Small intestine (tissue), 7 donors: Measurements from ENCODE around the gene LYSMD2. TPM values are rescaled to one million over a fixed set of nuclear protein-coding genes. Genes with fewer than 3 reads are reported as not detected.

Experiments used
- DNase-seq, 2 donors: peaks; one replicate each; pipeline versions ENCODE4 v3.0.0 to v3.0.0-alpha.2; 2013
- FAIRE-seq: peaks from 2 replicates; lab custom pipeline; 2012; peaks lifted over from hg19 to GRCh38; lab: Jason Lieb, UNC
- H3K27ac ChIP-seq, 3 donors: one replicate each; pipeline ENCODE4 v1.5.1; 2013; ENCODE audit warnings: low read length in 2 of 3, mild to moderate bottlenecking in 2 of 3, control low read depth in 1 of 3, inconsistent platforms in 1 of 3, low read depth in 1 of 3, moderate library complexity in 1 of 3
- H3K27me3 ChIP-seq, 3 donors: one replicate each; pipeline ENCODE4 v1.6.1; 2013; ENCODE audit warnings: low read length in 3 of 3, inconsistent platforms in 1 of 3; ENCODE audit not compliant: control insufficient read depth in 3 of 3, insufficient read depth in 3 of 3
- H3K36me3 ChIP-seq, 3 donors: one replicate each; pipeline ENCODE4 v1.6.1; 2013; ENCODE audit warnings: low read length in 3 of 3, inconsistent platforms in 1 of 3, low read depth in 1 of 3, mild to moderate bottlenecking in 1 of 3, moderate library complexity in 1 of 3; ENCODE audit not compliant: control insufficient read depth in 3 of 3, insufficient read depth in 2 of 3
- H3K4me1 ChIP-seq, 3 donors: one replicate each; pipeline ENCODE4 v1.6.1; 2013; ENCODE audit warnings: low read length in 2 of 3, inconsistent platforms in 1 of 3, low read depth in 1 of 3, mild to moderate bottlenecking in 1 of 3, moderate library complexity in 1 of 3; ENCODE audit not compliant: control insufficient read depth in 3 of 3, insufficient read depth in 2 of 3
- H3K4me3 ChIP-seq, 3 donors: one replicate each; pipeline ENCODE4 v1.5.1; 2013; ENCODE audit warnings: low read length in 3 of 3, control low read depth in 1 of 3, inconsistent platforms in 1 of 3, low read depth in 1 of 3, mild to moderate bottlenecking in 1 of 3, moderate library complexity in 1 of 3
- H3K9me3 ChIP-seq, 2 donors: one replicate each; pipeline ENCODE4 v1.6.1; 2013; ENCODE audit warnings: low read depth in 1 of 2, low read length in 1 of 2; ENCODE audit not compliant: control insufficient read depth in 2 of 2, insufficient read depth in 1 of 2
- WGBS, 3 donors: extraction: QIAGEN DNeasy Blood & Tissue Kit; methylation state at CpG; one replicate each; pipeline ENCODE4 v1.1.7; 2013; 5-methylcytosine and 5-hydroxymethylcytosine counted together
- polyA plus RNA-seq, 4 donors: library from polyadenylated mRNA; stranded (reverse) in 3 of 4; unstranded in 1 of 4; fragments of 200-250 nt in 3 of 4; fragments of 120-200 nt in 1 of 4; gene quantifications; one replicate each; pipeline versions ENCODE4 v1.2.1 to v1.2.3, GENCODE V29; 2013
- donor health status: healthy with polysubstance abuse.
- donor health status: control.
- donor health status: control.
- donor health status: Bipolar disorder and iron deficiency.
- donor health status: healthy.

LYSMD2 gene
- polyA plus RNA-seq, 4 donors, result 10.7 to 19.6 (median 11.7) TPM

- 49 to 64% (median 59%) methylated on average over 5 of the region's 5 CpGs for WGBS, 3 donors
- H3K27ac ChIP-seq, result peak overlapping the region in 2 of 3 donors; percentile 4 to 54
These were observed 16.1 kb downstream of the LYSMD2 start for GRCh38 chr15:51721199-51721960.

GRCh38 chr15:51720201-51720995 lies 17.1 kb downstream of the LYSMD2 start:
- peaks cover 0 to 6% of the 10 kb centered on the region in 2 donors for H3K9me3 ChIP-seq
- H3K36me3 ChIP-seq, result peaks cover 0 to 3% (median 0%) of the 10 kb centered on the region in 3 donors
- H3K27ac ChIP-seq, result peak overlapping the region in 1 of 3 donors; percentile 54
- WGBS, 3 donors, result 32 to 68% (median 49%) methylated on average over 8 of the region's 8 CpGs
- DNase-seq (peak; percentile 79 to 91), FAIRE-seq (no peak)
- H3K4me1 ChIP-seq, result peaks cover 5 to 44% (median 8%) of the 10 kb centered on the region in 3 donors
- no peak overlapping the region for H3K4me3 ChIP-seq
- no peaks in the 10 kb centered on the region for H3K27me3 ChIP-seq

More at GRCh38 chr15:51721199-51721960, 16.1 kb downstream of the LYSMD2 start:
- DNase-seq, result peak in 1 of 2 donors; percentile 32
- Histone ChIP-seq H3K36me3 (peaks cover 0 to 3% (median 0%) of the 10 kb centered on the region in 3 donors), H3K27me3 (no peaks in the 10 kb centered on the region), H3K4me1 (peaks cover 5 to 39% (median 8%) of the 10 kb centered on the region in 3 donors), H3K9me3 (peaks cover 0 to 6% of the 10 kb centered on the region in 2 donors), H3K4me3 (no peak overlapping the region)
- FAIRE-seq, result no peak

GRCh38 chr15:51718746-51719145 lies 18.7 kb downstream of the LYSMD2 start:
- FAIRE-seq, result no peak
- WGBS, 3 donors, result 15 to 43% (median 21%) methylated on average over 3 of the region's 3 CpGs
- H3K9me3 ChIP-seq, result peaks cover 0 to 6% of the 10 kb centered on the region in 2 donors
- no peaks in the 10 kb centered on the region for H3K27me3 ChIP-seq
- peaks cover 0 to 3% (median 0%) of the 10 kb centered on the region in 3 donors for H3K36me3 ChIP-seq
- peaks cover 5 to 41% (median 8%) of the 10 kb centered on the region in 3 donors for H3K4me1 ChIP-seq
- H3K27ac ChIP-seq, result peak overlapping the region in 1 of 3 donors; percentile 54
- no peak overlapping the region for H3K4me3 ChIP-seq
- DNase-seq, result peak; percentile 49 to 64

- DNase-seq (peak in 1 of 2 donors; percentile 39), FAIRE-seq (no peak)
- 28 to 47% (median 45%) methylated on average over 4 of the region's 4 CpGs for WGBS, 3 donors
- peaks cover 5 to 41% (median 8%) of the 10 kb centered on the region in 3 donors for H3K4me1 ChIP-seq
- H3K4me3 ChIP-seq, result no peak overlapping the region
- H3K27ac ChIP-seq, result peak overlapping the region in 1 of 3 donors; percentile 54
- H3K36me3 ChIP-seq, result peaks cover 0 to 3% (median 0%) of the 10 kb centered on the region in 3 donors
- no peaks in the 10 kb centered on the region for H3K27me3 ChIP-seq
- peaks cover 0 to 6% of the 10 kb centered on the region in 2 donors for H3K9me3 ChIP-seq
These were observed 19.2 kb downstream of the LYSMD2 start for GRCh38 chr15:51718219-51718618.

- FAIRE-seq, result no peak
- WGBS, 3 donors, result 90 to 93% (median 92%) methylated on average over 1 of the region's 1 CpG
- no peaks in the 10 kb centered on the region for H3K36me3 ChIP-seq
These were observed 22.5 kb downstream of the LYSMD2 start for GRCh38 chr15:51714911-51715310.

GRCh38 chr15:51714162-51714561 lies 23.3 kb downstream of the LYSMD2 start:
- no peaks in the 10 kb centered on the region for H3K36me3 ChIP-seq
- peaks cover 3 to 27% (median 3%) of the 10 kb centered on the region in 3 donors for H3K4me1 ChIP-seq
- no peaks in the 10 kb centered on the region for H3K9me3 ChIP-seq
- no peak overlapping the region for H3K4me3 ChIP-seq
- DNase-seq, result no peak
- H3K27me3 ChIP-seq, result no peaks in the 10 kb centered on the region
- 60 to 91% (median 84%) methylated on average over 1 of the region's 1 CpG for WGBS, 3 donors
- H3K27ac ChIP-seq, result no peak overlapping the region
- FAIRE-seq, result no peak

More at GRCh38 chr15:51714911-51715310, 22.5 kb downstream of the LYSMD2 start:
- Histone ChIP-seq H3K27me3 (no peaks in the 10 kb centered on the region), H3K9me3 (no peaks in the 10 kb centered on the region), H3K27ac (no peak overlapping the region), H3K4me1 (peaks cover 5 to 31% (median 6%) of the 10 kb centered on the region in 3 donors), H3K4me3 (no peak overlapping the region)
- DNase-seq, result no peak

GRCh38 chr15:51709031-51709430 lies 28.4 kb downstream of the LYSMD2 start:
- no peak overlapping the region for H3K27ac ChIP-seq
- no peaks in the 10 kb centered on the region for H3K9me3 ChIP-seq
- H3K4me3 ChIP-seq, result no peak overlapping the region
- DNase-seq (no peak), FAIRE-seq (no peak)
- peaks cover 0 to 5% (median 0%) of the 10 kb centered on the region in 3 donors for H3K4me1 ChIP-seq
- no peaks in the 10 kb centered on the region for H3K27me3 ChIP-seq
- WGBS, 3 donors, result 88 to 95% (median 93%) methylated on average over 5 of the region's 5 CpGs
- no peaks in the 10 kb centered on the region for H3K36me3 ChIP-seq

- Histone ChIP-seq H3K27ac (peak overlapping the region in 1 of 3 donors; percentile 53), H3K36me3 (no peaks in the 10 kb centered on the region), H3K4me3 (no peak overlapping the region), H3K4me1 (peaks cover 0 to 5% (median 0%) of the 10 kb centered on the region in 3 donors), H3K9me3 (no peaks in the 10 kb centered on the region), H3K27me3 (no peaks in the 10 kb centered on the region)
- DNase-seq (peak; percentile 18 to 58), FAIRE-seq (no peak)
- WGBS, 3 donors, result 15 to 46% (median 36%) methylated on average over 5 of the region's 5 CpGs
These were observed 29.4 kb downstream of the LYSMD2 start for GRCh38 chr15:51708013-51708412.
